ENCODE results near the gene CHRNB1.

DNA sequence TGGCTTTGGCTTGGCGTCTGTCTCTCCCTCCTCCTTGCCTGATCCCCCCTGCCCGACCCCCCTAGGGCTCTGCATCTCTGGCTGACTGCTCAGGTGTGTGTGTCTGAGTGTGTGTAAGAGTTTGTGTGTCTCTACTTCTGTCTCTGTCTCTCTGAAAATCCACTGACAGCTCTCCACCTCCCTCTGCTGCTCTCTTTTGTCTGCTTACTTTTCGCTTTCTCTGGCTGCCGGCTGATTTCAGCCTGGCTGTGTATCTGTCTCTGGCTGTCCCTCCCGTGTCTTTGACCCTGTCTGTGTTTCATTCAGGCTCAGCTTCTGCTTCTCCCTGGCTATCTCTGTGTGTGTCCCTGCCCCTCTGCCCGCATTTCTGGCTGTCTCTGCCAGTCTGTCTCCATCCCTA, 28.5 kb upstream of the CHRNB1 start:
- TF ChIP-seq, protein P1, sequence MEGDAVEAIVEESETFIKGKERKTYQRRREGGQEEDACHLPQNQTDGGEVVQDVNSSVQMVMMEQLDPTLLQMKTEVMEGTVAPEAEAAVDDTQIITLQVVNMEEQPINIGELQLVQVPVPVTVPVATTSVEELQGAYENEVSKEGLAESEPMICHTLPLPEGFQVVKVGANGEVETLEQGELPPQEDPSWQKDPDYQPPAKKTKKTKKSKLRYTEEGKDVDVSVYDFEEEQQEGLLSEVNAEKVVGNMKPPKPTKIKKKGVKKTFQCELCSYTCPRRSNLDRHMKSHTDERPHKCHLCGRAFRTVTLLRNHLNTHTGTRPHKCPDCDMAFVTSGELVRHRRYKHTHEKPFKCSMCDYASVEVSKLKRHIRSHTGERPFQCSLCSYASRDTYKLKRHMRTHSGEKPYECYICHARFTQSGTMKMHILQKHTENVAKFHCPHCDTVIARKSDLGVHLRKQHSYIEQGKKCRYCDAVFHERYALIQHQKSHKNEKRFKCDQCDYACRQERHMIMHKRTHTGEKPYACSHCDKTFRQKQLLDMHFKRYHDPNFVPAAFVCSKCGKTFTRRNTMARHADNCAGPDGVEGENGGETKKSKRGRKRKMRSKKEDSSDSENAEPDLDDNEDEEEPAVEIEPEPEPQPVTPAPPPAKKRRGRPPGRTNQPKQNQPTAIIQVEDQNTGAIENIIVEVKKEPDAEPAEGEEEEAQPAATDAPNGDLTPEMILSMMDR (conservative IDR thresholded peaks at IDR 0.05): no peak
- no peak for TF ChIP-seq ZFX (IDR thresholded peaks at IDR 0.05)

Measured in C4-2B (cell line).